Mammary epithelial cell (primary cell): ENCODE results near the gene KRT15.

Experiments used
- EZH2 ChIP-seq: IDR thresholded peaks from 2 replicates; pipeline ENCODE4 v1.6.1; 2012; ENCODE audit warnings: low read length, inconsistent platforms, borderline replicate concordance
- TF ChIP-seq, protein P1 (sequence below), 2 donors: IDR thresholded peaks in 1 of 2; conservative IDR thresholded peaks in 1 of 2; 2 replicates each; pipeline ENCODE4 v1.5.1; 2011 to 2012; ENCODE audit warnings: inconsistent platforms in 2 of 2, low read length in 2 of 2, mild to moderate bottlenecking in 2 of 2, control low read depth in 1 of 2, low read depth in 1 of 2; ENCODE audit not compliant: insufficient read depth in 1 of 2; ENCODE audit errors: extremely low read depth in 1 of 2

DNA sequence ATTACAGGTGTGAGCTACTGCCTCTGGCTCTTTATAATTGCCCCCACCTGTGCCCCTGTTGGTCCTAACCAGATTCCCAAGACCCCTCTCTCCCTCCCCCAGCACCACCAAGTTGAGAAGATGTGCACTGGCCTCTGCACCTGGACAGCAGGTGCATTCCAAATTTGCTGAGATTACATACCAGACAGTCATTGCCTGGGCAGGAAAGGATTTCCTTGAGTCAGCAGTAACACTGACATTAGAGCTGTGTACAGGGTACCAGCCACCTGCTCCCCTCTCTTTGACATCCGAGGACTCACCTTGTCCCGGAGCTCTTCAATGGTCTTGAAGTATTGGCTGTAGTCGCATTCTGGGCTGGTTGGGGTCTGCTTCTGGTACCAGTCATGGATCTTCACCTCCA is 659 bp downstream of the KRT15 start:
- TF ChIP-seq, protein P1, sequence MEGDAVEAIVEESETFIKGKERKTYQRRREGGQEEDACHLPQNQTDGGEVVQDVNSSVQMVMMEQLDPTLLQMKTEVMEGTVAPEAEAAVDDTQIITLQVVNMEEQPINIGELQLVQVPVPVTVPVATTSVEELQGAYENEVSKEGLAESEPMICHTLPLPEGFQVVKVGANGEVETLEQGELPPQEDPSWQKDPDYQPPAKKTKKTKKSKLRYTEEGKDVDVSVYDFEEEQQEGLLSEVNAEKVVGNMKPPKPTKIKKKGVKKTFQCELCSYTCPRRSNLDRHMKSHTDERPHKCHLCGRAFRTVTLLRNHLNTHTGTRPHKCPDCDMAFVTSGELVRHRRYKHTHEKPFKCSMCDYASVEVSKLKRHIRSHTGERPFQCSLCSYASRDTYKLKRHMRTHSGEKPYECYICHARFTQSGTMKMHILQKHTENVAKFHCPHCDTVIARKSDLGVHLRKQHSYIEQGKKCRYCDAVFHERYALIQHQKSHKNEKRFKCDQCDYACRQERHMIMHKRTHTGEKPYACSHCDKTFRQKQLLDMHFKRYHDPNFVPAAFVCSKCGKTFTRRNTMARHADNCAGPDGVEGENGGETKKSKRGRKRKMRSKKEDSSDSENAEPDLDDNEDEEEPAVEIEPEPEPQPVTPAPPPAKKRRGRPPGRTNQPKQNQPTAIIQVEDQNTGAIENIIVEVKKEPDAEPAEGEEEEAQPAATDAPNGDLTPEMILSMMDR (conservative IDR thresholded peaks at IDR 0.05 in 1 of 2, IDR thresholded peaks at IDR 0.05 in 1 of 2; ENCODE audit: extremely low read depth in 1 of 2, insufficient read depth in 1 of 2, low read depth in 1 of 2, low read length in 2 of 2), result no peak
- no peak for TF ChIP-seq EZH2
